Hepatocyte (in vitro differentiated cells): ENCODE results near the gene GORASP2.

Experiments used
- EZH2phosphoT487 ChIP-seq: fragments of 200-600 bp; sonication (generic); IDR thresholded peaks from one replicate; pipeline ENCODE4 v1.6.1; 2018; ENCODE audit warnings: antibody characterized with exemption, mild to moderate bottlenecking, low read depth, moderate library complexity; ENCODE audit not compliant: unreplicated experiment, severe bottlenecking
- TF ChIP-seq, protein P1 (sequence below): fragments of 200-600 bp; sonication (generic); IDR thresholded peaks from 2 replicates; pipeline ENCODE4 v1.5.1; 2016; ENCODE audit warnings: antibody characterized with exemption, mild to moderate bottlenecking; ENCODE audit not compliant: poor library complexity

DNA sequence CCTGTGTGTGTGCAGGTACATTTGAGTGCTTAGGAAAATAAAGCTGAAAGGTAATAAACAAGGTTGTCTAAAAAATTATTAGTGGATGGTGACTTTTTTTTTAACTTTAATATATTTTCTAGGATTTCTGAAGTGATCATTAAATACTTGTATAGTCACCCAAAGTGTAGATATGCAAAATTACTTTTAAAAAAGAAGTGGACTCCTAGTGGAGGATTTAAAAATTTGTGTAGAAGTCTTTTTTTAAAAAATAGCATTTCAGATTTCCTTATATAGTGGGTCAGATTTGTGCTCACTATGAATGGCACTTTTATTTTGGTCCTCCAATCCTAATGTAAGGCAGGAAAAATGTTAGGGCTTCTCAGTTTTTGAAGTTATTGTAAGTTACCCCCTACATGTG, 3.9 kb downstream of the GORASP2 start:
- TF ChIP-seq, protein P1, sequence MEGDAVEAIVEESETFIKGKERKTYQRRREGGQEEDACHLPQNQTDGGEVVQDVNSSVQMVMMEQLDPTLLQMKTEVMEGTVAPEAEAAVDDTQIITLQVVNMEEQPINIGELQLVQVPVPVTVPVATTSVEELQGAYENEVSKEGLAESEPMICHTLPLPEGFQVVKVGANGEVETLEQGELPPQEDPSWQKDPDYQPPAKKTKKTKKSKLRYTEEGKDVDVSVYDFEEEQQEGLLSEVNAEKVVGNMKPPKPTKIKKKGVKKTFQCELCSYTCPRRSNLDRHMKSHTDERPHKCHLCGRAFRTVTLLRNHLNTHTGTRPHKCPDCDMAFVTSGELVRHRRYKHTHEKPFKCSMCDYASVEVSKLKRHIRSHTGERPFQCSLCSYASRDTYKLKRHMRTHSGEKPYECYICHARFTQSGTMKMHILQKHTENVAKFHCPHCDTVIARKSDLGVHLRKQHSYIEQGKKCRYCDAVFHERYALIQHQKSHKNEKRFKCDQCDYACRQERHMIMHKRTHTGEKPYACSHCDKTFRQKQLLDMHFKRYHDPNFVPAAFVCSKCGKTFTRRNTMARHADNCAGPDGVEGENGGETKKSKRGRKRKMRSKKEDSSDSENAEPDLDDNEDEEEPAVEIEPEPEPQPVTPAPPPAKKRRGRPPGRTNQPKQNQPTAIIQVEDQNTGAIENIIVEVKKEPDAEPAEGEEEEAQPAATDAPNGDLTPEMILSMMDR, result no peak
- no peak for TF ChIP-seq EZH2phosphoT487
